Skeletal muscle satellite cell (primary cell): ENCODE measurements around the gene RAB26.
"Not testable (repeated sequence)": the region's sequence is repeated elsewhere in the genome, so short reads cannot be mapped to it uniquely, and the experiment has no call there.

Experiments used
- H3K27me3 ChIP-seq: 2 replicates; pipeline ENCODE4 v1.7.0; 2013; ENCODE audit warnings: low read length; ENCODE audit not compliant: control insufficient read depth, insufficient read depth
- H3K36me3 ChIP-seq: 2 replicates; pipeline ENCODE4 v1.7.0; 2013; ENCODE audit warnings: mild to moderate bottlenecking, control low read depth, low read length; ENCODE audit not compliant: insufficient read depth
- H3K4me1 ChIP-seq: 2 replicates; pipeline ENCODE4 v1.7.0; 2013; ENCODE audit warnings: low read length; ENCODE audit not compliant: control insufficient read depth, insufficient read depth
- H3K4me2 ChIP-seq: 2 replicates; pipeline ENCODE4 v1.7.0; 2013; ENCODE audit warnings: mild to moderate bottlenecking, low read length
- H3K4me3 ChIP-seq: 2 replicates; pipeline ENCODE4 v1.7.0; 2013; ENCODE audit warnings: low read length
- H3K9ac ChIP-seq: 2 replicates; pipeline ENCODE4 v1.7.0; 2013; ENCODE audit warnings: mild to moderate bottlenecking, low read depth, low read length, moderate library complexity
- H3K9me3 ChIP-seq: replicated peaks from 2 replicates; pipeline ENCODE4 v1.7.0; 2013; ENCODE audit warnings: mild to moderate bottlenecking, control low read depth, low read length

Gene RAB26

GRCh38 chr16:2109872-2110271 lies 38.6 kb upstream of the RAB26 start:
- not testable (repeated sequence) for H3K9me3 ChIP-seq, H3K27me3 ChIP-seq, H3K4me3 ChIP-seq, H3K4me2 ChIP-seq, H3K9ac ChIP-seq
- peaks cover 15% of the 10 kb centered on the region for H3K36me3 ChIP-seq
- peaks cover 10% of the 10 kb centered on the region for H3K4me1 ChIP-seq

GRCh38 chr16:2110332-2111008 lies 38.0 kb upstream of the RAB26 start:
- Histone ChIP-seq H3K36me3 (peaks cover 15% of the 10 kb centered on the region), H3K4me1 (peaks cover 10% of the 10 kb centered on the region)
- not testable (repeated sequence) for H3K9ac ChIP-seq, H3K4me3 ChIP-seq, H3K9me3 ChIP-seq, H3K27me3 ChIP-seq, H3K4me2 ChIP-seq

- Histone ChIP-seq H3K4me1 (peaks cover 10% of the 10 kb centered on the region), H3K36me3 (peaks cover 15% of the 10 kb centered on the region)
- H3K4me3 ChIP-seq, H3K9me3 ChIP-seq, H3K9ac ChIP-seq, H3K4me2 ChIP-seq, H3K27me3 ChIP-seq: not testable (repeated sequence)
Measured at GRCh38 chr16:2111009-2111353, 37.4 kb upstream of the RAB26 start.

GRCh38 chr16:2111412-2112335 lies 36.8 kb upstream of the RAB26 start:
- H3K9me3 ChIP-seq, H3K4me1 ChIP-seq, H3K4me2 ChIP-seq, H3K27me3 ChIP-seq, H3K9ac ChIP-seq, H3K4me3 ChIP-seq: not testable (repeated sequence)
- H3K36me3 ChIP-seq, result peaks cover 15% of the 10 kb centered on the region

GRCh38 chr16:2112539-2113106 lies 35.8 kb upstream of the RAB26 start:
- not testable (repeated sequence) for H3K4me1 ChIP-seq, H3K27me3 ChIP-seq, H3K9me3 ChIP-seq, H3K4me2 ChIP-seq, H3K4me3 ChIP-seq, H3K9ac ChIP-seq
- H3K36me3 ChIP-seq, result peaks cover 13% of the 10 kb centered on the region

- not testable (repeated sequence) for H3K36me3 ChIP-seq, H3K4me2 ChIP-seq, H3K9me3 ChIP-seq, H3K4me3 ChIP-seq, H3K27me3 ChIP-seq, H3K4me1 ChIP-seq, H3K9ac ChIP-seq
Measured at GRCh38 chr16:2114225-2114624, 34.2 kb upstream of the RAB26 start.

GRCh38 chr16:2114885-2115590 lies 33.4 kb upstream of the RAB26 start:
- not testable (repeated sequence) for H3K36me3 ChIP-seq, H3K9ac ChIP-seq

GRCh38 chr16:2115591-2115973 lies 32.8 kb upstream of the RAB26 start:
- Histone ChIP-seq H3K4me1 (no peaks in the 10 kb centered on the region), H3K9me3 (no peaks in the 10 kb centered on the region), H3K27me3 (no peaks in the 10 kb centered on the region), H3K4me2 (no peak overlapping the region), H3K36me3 (no peaks in the 10 kb centered on the region), H3K9ac (no peak overlapping the region), H3K4me3 (no peak overlapping the region)

More at GRCh38 chr16:2114885-2115590, 33.4 kb upstream of the RAB26 start:
- H3K9me3 ChIP-seq, H3K4me1 ChIP-seq, H3K4me3 ChIP-seq, H3K27me3 ChIP-seq, H3K4me2 ChIP-seq: not testable (repeated sequence)

- not testable (repeated sequence) for H3K4me2 ChIP-seq, H3K9me3 ChIP-seq, H3K4me3 ChIP-seq, H3K9ac ChIP-seq, H3K36me3 ChIP-seq, H3K27me3 ChIP-seq, H3K4me1 ChIP-seq
Measured at GRCh38 chr16:2116428-2116827, 32.0 kb upstream of the RAB26 start.

- H3K9me3 ChIP-seq, H3K4me3 ChIP-seq, H3K9ac ChIP-seq, H3K4me2 ChIP-seq, H3K36me3 ChIP-seq, H3K4me1 ChIP-seq, H3K27me3 ChIP-seq: not testable (repeated sequence)
Measured at GRCh38 chr16:2117341-2117740, 31.1 kb upstream of the RAB26 start.

- H3K9me3 ChIP-seq, H3K9ac ChIP-seq, H3K4me2 ChIP-seq, H3K27me3 ChIP-seq, H3K4me3 ChIP-seq, H3K36me3 ChIP-seq: not testable (repeated sequence)
- peaks cover 14% of the 10 kb centered on the region for H3K4me1 ChIP-seq
Measured at GRCh38 chr16:2117960-2118722, 30.3 kb upstream of the RAB26 start.
